WTC11 (cell line): Measurements from ENCODE around the gene TIMP2.

Experiments
- ATF3 ChIP-seq: sonication (generic); formaldehyde crosslinking; conservative IDR thresholded peaks from 2 replicates; pipeline ENCODE4 v1.8.1; 2022; ENCODE audit warnings: mild to moderate bottlenecking, missing genetic modification reagents
- CTCF ChIP-seq: fragments of 200-600 bp; IDR thresholded peaks from 2 replicates; pipeline ENCODE4 v1.8.0; 2022; ENCODE audit warnings: antibody characterized with exemption
- MYBL2 ChIP-seq: sonication (generic); formaldehyde crosslinking; IDR thresholded peaks from 2 replicates; pipeline ENCODE4 v1.8.1; 2023; ENCODE audit warnings: mild to moderate bottlenecking, moderate library complexity, missing genetic modification reagents
- NFATC4 ChIP-seq: fragments of 250-450 bp; sonication (Bioruptor Pico); IDR thresholded peaks from 2 replicates; pipeline ENCODE4 v1.9.0; 2021; ENCODE audit warnings: mild to moderate bottlenecking
- PREB ChIP-seq: sonication (generic); formaldehyde crosslinking; IDR thresholded peaks from 2 replicates; pipeline ENCODE4 v1.8.1; 2022; ENCODE audit warnings: mild to moderate bottlenecking, missing genetic modification reagents, moderate library complexity, borderline replicate concordance
- USF2 ChIP-seq: sonication (generic); formaldehyde crosslinking; IDR thresholded peaks from 2 replicates; pipeline ENCODE4 v1.8.1; 2023; ENCODE audit warnings: mild to moderate bottlenecking, missing genetic modification reagents, moderate library complexity
- ZNF263 ChIP-seq: sonication (generic); formaldehyde crosslinking; IDR thresholded peaks from 2 replicates; pipeline ENCODE4 v1.8.1; 2022; ENCODE audit warnings: low read depth, mild to moderate bottlenecking, moderate library complexity, missing genetic modification reagents
- ZNF425 ChIP-seq: fragments of 250-450 bp; sonication (Bioruptor Pico); conservative IDR thresholded peaks from 2 replicates; pipeline ENCODE4 v1.9.0; 2021; ENCODE audit warnings: mild to moderate bottlenecking

- TF ChIP-seq CTCF (no peak), ZNF263 (CRISPR knock-in tag) (no peak), PREB (CRISPR knock-in tag) (no peak), NFATC4 (CRISPR knock-in tag) (no peak), ATF3 (no peak), USF2 (no peak), ZNF425 (no peak), MYBL2 (no peak)
Measured at GRCh38 chr17:78913115-78913514, 12.1 kb downstream of the TIMP2 start.
